Measurements from ENCODE around the gene LCLAT1.

- TF ChIP-seq CTCF (conservative IDR thresholded peaks at IDR 0.05; ENCODE audit: low read length) (no peak), EZH2phosphoT487 (IDR thresholded peaks at IDR 0.05; ENCODE audit: borderline replicate concordance) (no peak)
Observed at GRCh38 chr2:30633039-30633438, 186.0 kb downstream of the LCLAT1 start.

Measured in Loucy (cell line).